ENCODE measurements around the gene AXIN1. TPM values are rescaled to one million over a fixed set of nuclear protein-coding genes. Genes with fewer than 3 reads are reported as not detected.
A peak's percentile ranks its signal among the peaks of the same experiment; 100 is the strongest.

AXIN1 gene
- total RNA-seq, 1 experiment from 2014 or later, result 42.0 TPM

- no peaks in the 10 kb centered on the region for H4K20me1 ChIP-seq (ENCODE audit: insufficient read depth)
- ChIA-PET POLR2A (ENCODE audit: unreplicated experiment) (interaction anchor here (0.5 to 0.6 kb wide), 3 partner anchors 18 to 299 kb away, joined by 3 to 19 read pairs (median 4); no protein-coding TSS in a partner anchor), CTCF (interaction anchor here (1.2 kb wide), 1 partner anchor 10 kb away, joined by 3 read pairs; no protein-coding TSS in a partner anchor)
- H3K4me1 ChIP-seq (replicated peaks; ENCODE audit: insufficient read depth), result peaks cover 5% of the 10 kb centered on the region; the same call in 1 of the 2 replicates
- TF ChIP-seq, protein P1, sequence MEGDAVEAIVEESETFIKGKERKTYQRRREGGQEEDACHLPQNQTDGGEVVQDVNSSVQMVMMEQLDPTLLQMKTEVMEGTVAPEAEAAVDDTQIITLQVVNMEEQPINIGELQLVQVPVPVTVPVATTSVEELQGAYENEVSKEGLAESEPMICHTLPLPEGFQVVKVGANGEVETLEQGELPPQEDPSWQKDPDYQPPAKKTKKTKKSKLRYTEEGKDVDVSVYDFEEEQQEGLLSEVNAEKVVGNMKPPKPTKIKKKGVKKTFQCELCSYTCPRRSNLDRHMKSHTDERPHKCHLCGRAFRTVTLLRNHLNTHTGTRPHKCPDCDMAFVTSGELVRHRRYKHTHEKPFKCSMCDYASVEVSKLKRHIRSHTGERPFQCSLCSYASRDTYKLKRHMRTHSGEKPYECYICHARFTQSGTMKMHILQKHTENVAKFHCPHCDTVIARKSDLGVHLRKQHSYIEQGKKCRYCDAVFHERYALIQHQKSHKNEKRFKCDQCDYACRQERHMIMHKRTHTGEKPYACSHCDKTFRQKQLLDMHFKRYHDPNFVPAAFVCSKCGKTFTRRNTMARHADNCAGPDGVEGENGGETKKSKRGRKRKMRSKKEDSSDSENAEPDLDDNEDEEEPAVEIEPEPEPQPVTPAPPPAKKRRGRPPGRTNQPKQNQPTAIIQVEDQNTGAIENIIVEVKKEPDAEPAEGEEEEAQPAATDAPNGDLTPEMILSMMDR (conservative IDR thresholded peaks at IDR 0.05), result no peak
- TF ChIP-seq EZH2 (IDR thresholded peaks at IDR 0.05; ENCODE audit: low read depth), result no peak
- no peak overlapping the region for H2AFZ ChIP-seq
- BruUV-seq (replicated peaks), result no TSS peak
- no peaks in the 10 kb centered on the region for H3K79me2 ChIP-seq (ENCODE audit: low read depth)
- H3K36me3 ChIP-seq (ENCODE audit: low read depth), result peaks cover 3% of the 10 kb centered on the region; the same call in 1 of the 2 replicates
- H3K4me2 ChIP-seq, result peak overlapping the region; percentile 72
- no peaks in the 10 kb centered on the region for H3K27me3 ChIP-seq (ENCODE audit: insufficient read depth, low read depth)
- no peaks in the 10 kb centered on the region for H3K9me3 ChIP-seq (ENCODE audit: insufficient read depth, low read depth)
- peak overlapping the region; percentile 38; the same call in 1 of the 2 replicates for H3K4me3 ChIP-seq
- DNase-seq, result no peak
- peaks cover 7% of the 10 kb centered on the region; the same call in 1 of the 2 replicates for H3F3A ChIP-seq (ENCODE audit: insufficient read depth, low read depth)
- no peak overlapping the region for H3K27ac ChIP-seq
- intact Hi-C loops (cut with micrococcal nuclease; ENCODE audit: unreplicated experiment), result no loop called here
- H3K9me2 ChIP-seq (ENCODE audit: insufficient read depth), result no peaks in the 10 kb centered on the region
Measured at GRCh38 chr16:370979-371514, 18.5 kb upstream of the AXIN1 start.

- Histone ChIP-seq H4K20me1 (ENCODE audit: insufficient read depth) (no peaks in the 10 kb centered on the region), H2AFZ (no peak within 1 kb of the TSS), H3K27ac (no peak within 1 kb of the TSS), H3K4me1 (replicated peaks; ENCODE audit: insufficient read depth) (peaks cover 5% of the 10 kb centered on the region; the same call in 1 of the 2 replicates), H3K4me3 (peak within 1 kb of the TSS; percentile 38; the same call in 1 of the 2 replicates), H3K9me3 (ENCODE audit: insufficient read depth, low read depth) (no peaks in the 10 kb centered on the region), H3K27me3 (ENCODE audit: insufficient read depth, low read depth) (no peaks in the 10 kb centered on the region), H3F3A (ENCODE audit: insufficient read depth, low read depth) (peaks cover 7% of the 10 kb centered on the region; the same call in 1 of the 2 replicates), H3K9me2 (ENCODE audit: insufficient read depth) (no peaks in the 10 kb centered on the region), H3K79me2 (ENCODE audit: low read depth) (no peaks in the 10 kb centered on the region), H3K4me2 (peak within 1 kb of the TSS; percentile 72), H3K36me3 (ENCODE audit: low read depth) (peaks cover 3% of the 10 kb centered on the region; the same call in 1 of the 2 replicates)
- intact Hi-C loops (cut with micrococcal nuclease; ENCODE audit: unreplicated experiment), result no loop called here
- no TSS peak for BruUV-seq (replicated peaks)
- CTCF ChIA-PET, result interaction anchor here (0.6 to 1.2 kb wide), 4 partner anchors 11 to 350 kb away, joined by 3 read pairs; no protein-coding TSS in a partner anchor
- POLR2A ChIA-PET (ENCODE audit: unreplicated experiment), result interaction anchor here (0.5 to 0.6 kb wide), 4 partner anchors 18 to 438 kb away, joined by 3 to 19 read pairs (median 4); no protein-coding TSS in a partner anchor
- DNase-seq, result peak; percentile 86 to 96
- TF ChIP-seq EZH2 (IDR thresholded peaks at IDR 0.05; ENCODE audit: low read depth), result no peak
- TF ChIP-seq, protein P1 (conservative IDR thresholded peaks at IDR 0.05), result no peak
Measured at GRCh38 chr16:370443-370842, 17.9 kb upstream of the AXIN1 start, which contains the start of gene MRPL28. Gene MRPL28, minus strand, starts transcription at chr16:370538. Its CDS starts 320 bp downstream, at chr16:370218.

GRCh38 chr16:369866-370436 is 17.4 kb upstream of the AXIN1 start:
- no peak for TF ChIP-seq EZH2 (IDR thresholded peaks at IDR 0.05; ENCODE audit: low read depth)
- TF ChIP-seq, protein P1 (conservative IDR thresholded peaks at IDR 0.05), result no peak
- ChIA-PET POLR2A (ENCODE audit: unreplicated experiment) (interaction anchor here (0.6 kb wide), 1 partner anchor 439 kb away, joined by 3 read pairs; no protein-coding TSS in a partner anchor), CTCF (interaction anchor here (0.6 to 1.2 kb wide), 4 partner anchors 11 to 350 kb away, joined by 3 read pairs; no protein-coding TSS in a partner anchor)
- Histone ChIP-seq H3F3A (ENCODE audit: insufficient read depth, low read depth) (peaks cover 7% of the 10 kb centered on the region; the same call in 1 of the 2 replicates), H2AFZ (no peak overlapping the region), H3K36me3 (ENCODE audit: low read depth) (peaks cover 3% of the 10 kb centered on the region; the same call in 1 of the 2 replicates), H3K4me1 (replicated peaks; ENCODE audit: insufficient read depth) (peaks cover 5% of the 10 kb centered on the region; the same call in 1 of the 2 replicates), H4K20me1 (ENCODE audit: insufficient read depth) (no peaks in the 10 kb centered on the region), H3K27me3 (ENCODE audit: insufficient read depth, low read depth) (no peaks in the 10 kb centered on the region), H3K79me2 (ENCODE audit: low read depth) (no peaks in the 10 kb centered on the region), H3K9me3 (ENCODE audit: insufficient read depth, low read depth) (no peaks in the 10 kb centered on the region), H3K4me2 (no peak overlapping the region), H3K27ac (no peak overlapping the region), H3K4me3 (peak overlapping the region; percentile 38; the same call in 1 of the 2 replicates), H3K9me2 (ENCODE audit: insufficient read depth) (no peaks in the 10 kb centered on the region)
- intact Hi-C loops (cut with micrococcal nuclease; ENCODE audit: unreplicated experiment), result no loop called here
- no TSS peak for BruUV-seq (replicated peaks)
- DNase-seq, result no peak

All from PC-9 (cell line).